Endothelial cell (in vitro differentiated cells): ENCODE measurements around the gene TKTL2. TPM values are rescaled to one million over a fixed set of nuclear protein-coding genes. Genes with fewer than 3 reads are reported as not detected.

Experiments used
- DNase-seq: peaks from one replicate; pipeline ENCODE4 v3.0.0; 2021; ENCODE audit warnings: low spot score
- H3K27ac Mint-ChIP-seq: one replicate; pipeline ENCODE4 v1.8.0; 2021; ENCODE audit warnings: mixed read lengths, inconsistent platforms; ENCODE audit not compliant: unreplicated experiment
- H3K27me3 Mint-ChIP-seq: one replicate; pipeline ENCODE4 v1.8.0; 2021; ENCODE audit warnings: mild to moderate bottlenecking, moderate library complexity, mixed read lengths, inconsistent platforms; ENCODE audit not compliant: unreplicated experiment
- H3K36me3 Mint-ChIP-seq: one replicate; pipeline ENCODE4 v1.8.0; 2021; ENCODE audit warnings: mild to moderate bottlenecking, low read depth, mixed read lengths, inconsistent platforms; ENCODE audit not compliant: unreplicated experiment
- H3K4me1 Mint-ChIP-seq: one replicate; pipeline ENCODE4 v1.8.0; 2021; ENCODE audit warnings: mild to moderate bottlenecking, mixed read lengths, inconsistent platforms; ENCODE audit not compliant: unreplicated experiment
- H3K4me3 Mint-ChIP-seq: one replicate; pipeline ENCODE4 v1.8.0; 2021; ENCODE audit warnings: mild to moderate bottlenecking, mixed read lengths, inconsistent platforms; ENCODE audit not compliant: unreplicated experiment
- H3K9me3 Mint-ChIP-seq: one replicate; pipeline ENCODE4 v1.8.0; 2021; ENCODE audit warnings: mixed read lengths, inconsistent platforms; ENCODE audit not compliant: unreplicated experiment
- total RNA-seq: library from RNA; stranded (reverse); fragmentation: NEBNext Ultra II Directional; extraction: Animal tissue kit (Norgen Biotek cat#: 25700); gene quantifications from one replicate; pipeline ENCODE4 v1.2.1, GENCODE V29; 2021; ENCODE audit not compliant: unreplicated experiment
- TF ChIP-seq, protein P1 (sequence below): fragments of 200-600 bp; sonication (generic); IDR thresholded peaks from one replicate; pipeline ENCODE4 v1.5.0; 2021; ENCODE audit warnings: antibody characterized with exemption; ENCODE audit not compliant: unreplicated experiment

Gene TKTL2
- total RNA-seq, 1 donor from 2014 or later, result not detected

DNA sequence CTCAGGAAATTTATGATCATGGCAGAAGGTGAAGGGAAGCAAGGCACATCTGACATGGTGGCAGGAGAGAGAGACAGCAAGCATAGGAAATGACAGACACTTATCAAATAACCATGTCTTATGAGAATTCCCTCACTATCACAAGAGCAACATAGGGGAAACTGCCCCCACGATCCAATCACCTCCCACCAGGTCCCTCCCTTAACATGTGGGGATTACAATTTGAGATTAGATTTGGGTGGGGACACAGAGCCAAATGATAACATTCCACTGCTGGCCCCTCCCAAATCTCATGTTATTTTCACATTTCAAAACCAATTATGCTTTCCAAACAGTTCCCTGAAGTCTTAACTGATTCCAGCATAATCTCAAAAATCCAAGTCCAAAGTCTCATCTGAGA, 12.8 kb upstream of the TKTL2 start:
- Mint-ChIP-seq H3K27me3 (peaks cover 2% of the 10 kb centered on the region), H3K9me3 (no peaks in the 10 kb centered on the region), H3K4me1 (no peaks in the 10 kb centered on the region), H3K27ac (no peak overlapping the region), H3K4me3 (no peak overlapping the region), H3K36me3 (no peaks in the 10 kb centered on the region)
- TF ChIP-seq, protein P1, sequence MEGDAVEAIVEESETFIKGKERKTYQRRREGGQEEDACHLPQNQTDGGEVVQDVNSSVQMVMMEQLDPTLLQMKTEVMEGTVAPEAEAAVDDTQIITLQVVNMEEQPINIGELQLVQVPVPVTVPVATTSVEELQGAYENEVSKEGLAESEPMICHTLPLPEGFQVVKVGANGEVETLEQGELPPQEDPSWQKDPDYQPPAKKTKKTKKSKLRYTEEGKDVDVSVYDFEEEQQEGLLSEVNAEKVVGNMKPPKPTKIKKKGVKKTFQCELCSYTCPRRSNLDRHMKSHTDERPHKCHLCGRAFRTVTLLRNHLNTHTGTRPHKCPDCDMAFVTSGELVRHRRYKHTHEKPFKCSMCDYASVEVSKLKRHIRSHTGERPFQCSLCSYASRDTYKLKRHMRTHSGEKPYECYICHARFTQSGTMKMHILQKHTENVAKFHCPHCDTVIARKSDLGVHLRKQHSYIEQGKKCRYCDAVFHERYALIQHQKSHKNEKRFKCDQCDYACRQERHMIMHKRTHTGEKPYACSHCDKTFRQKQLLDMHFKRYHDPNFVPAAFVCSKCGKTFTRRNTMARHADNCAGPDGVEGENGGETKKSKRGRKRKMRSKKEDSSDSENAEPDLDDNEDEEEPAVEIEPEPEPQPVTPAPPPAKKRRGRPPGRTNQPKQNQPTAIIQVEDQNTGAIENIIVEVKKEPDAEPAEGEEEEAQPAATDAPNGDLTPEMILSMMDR, result no peak
- DNase-seq, result no peak

DNA sequence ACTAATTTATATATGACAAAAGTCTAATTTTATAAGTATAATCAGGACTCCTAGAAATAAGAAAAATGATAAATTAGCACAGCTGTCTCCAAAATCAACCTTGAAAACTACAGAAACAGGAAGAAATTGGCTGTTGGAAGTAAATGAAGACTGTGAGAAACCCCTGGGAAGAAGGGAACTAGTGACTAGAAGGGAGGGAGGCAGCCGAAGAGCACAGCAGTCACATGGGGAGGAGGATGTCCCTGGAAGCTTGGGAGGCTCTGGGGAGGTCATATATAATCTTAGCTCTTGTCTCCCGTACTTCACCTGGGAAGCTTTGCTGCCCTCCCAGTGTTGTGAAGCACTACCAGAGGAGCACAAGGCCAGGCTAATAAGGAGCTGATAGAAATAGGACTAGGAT, 12.0 kb upstream of the TKTL2 start:
- Mint-ChIP-seq H3K27ac (no peak overlapping the region), H3K4me1 (no peaks in the 10 kb centered on the region), H3K9me3 (no peaks in the 10 kb centered on the region), H3K4me3 (no peak overlapping the region), H3K36me3 (no peaks in the 10 kb centered on the region), H3K27me3 (peaks cover 2% of the 10 kb centered on the region)
- DNase-seq, result no peak
- TF ChIP-seq, protein P1, result no peak

DNA sequence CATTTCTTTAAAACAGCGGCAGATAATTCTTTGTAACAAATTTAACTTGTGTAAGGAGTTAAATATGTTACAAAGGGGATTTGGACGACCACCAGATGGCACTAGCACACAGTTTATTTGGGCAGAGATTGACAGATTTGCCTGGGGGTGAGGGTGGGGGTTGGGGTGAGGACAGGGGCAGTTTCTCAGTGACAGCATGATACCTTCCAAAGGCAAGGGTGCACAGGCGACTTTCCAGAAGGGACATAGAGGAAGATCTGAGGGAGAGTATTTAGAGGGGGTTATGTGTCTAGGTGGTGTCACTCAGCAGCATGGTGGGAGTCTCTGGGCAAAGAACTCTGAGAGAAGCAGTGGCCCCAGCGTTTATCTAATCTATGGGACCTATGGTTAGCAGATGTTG, 11.4 kb upstream of the TKTL2 start:
- Mint-ChIP-seq H3K9me3 (no peaks in the 10 kb centered on the region), H3K27ac (no peak overlapping the region), H3K27me3 (peaks cover 2% of the 10 kb centered on the region), H3K4me3 (no peak overlapping the region), H3K4me1 (no peaks in the 10 kb centered on the region), H3K36me3 (no peaks in the 10 kb centered on the region)
- DNase-seq, result peak; percentile 54
- TF ChIP-seq, protein P1, result peak; percentile 62

DNA sequence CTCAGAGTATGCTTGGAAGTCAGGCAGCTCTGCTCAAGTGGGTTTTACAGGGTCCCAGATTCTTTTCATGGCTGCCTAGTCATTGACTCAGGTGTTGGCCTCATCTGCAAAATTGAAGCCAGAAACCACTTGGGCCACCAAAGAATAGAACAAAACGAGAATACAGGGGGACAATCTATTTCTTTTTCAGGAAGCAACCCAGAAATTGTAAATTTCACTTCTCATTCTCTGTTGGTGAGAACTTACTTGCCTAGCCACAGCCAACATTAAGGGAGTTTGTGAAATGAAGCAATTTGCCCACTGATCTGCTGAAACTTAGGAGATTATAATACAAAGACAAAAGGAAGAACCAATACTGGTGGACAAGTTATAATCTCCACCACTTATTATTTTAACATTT, 8.6 kb upstream of the TKTL2 start:
- Mint-ChIP-seq H3K9me3 (no peaks in the 10 kb centered on the region), H3K4me3 (no peak overlapping the region), H3K4me1 (no peaks in the 10 kb centered on the region), H3K27me3 (peaks cover 1% of the 10 kb centered on the region), H3K27ac (no peak overlapping the region), H3K36me3 (no peaks in the 10 kb centered on the region)
- no peak for DNase-seq
- TF ChIP-seq, protein P1, result no peak

DNA sequence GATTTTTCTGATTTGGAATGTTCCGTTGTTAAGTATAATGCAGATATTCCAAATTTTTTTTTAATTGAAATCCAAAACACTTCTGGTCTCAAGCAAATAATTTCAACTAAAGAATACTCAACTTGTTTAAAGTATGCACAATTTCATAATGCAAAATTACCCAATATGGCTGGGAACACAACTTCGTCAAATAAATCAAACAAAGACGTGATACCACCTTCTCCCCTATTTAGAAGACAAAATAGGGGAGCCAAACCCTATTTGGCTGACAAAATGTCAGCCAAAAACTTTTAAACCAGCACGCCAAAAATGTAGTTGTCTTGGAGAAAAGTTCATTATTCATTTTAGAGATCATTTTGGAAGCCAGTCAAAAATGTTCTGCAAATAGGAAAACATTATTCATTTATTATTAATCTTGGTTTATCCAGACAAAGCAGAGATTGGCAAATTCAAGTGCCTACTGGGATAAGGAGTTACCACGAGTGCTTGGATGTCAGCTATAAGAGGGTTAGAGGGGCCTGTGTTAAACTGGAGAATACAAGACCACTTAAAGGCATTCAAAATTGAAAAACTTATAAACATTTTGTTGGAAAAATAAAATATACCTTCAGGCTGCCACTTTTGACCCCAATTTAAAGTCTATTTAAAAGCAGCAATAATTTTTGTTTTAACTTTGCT, 3.3 kb upstream of the TKTL2 start:
- H3K4me1 Mint-ChIP-seq, result no peaks in the 10 kb centered on the region
- no peak overlapping the region for H3K4me3 Mint-ChIP-seq
- TF ChIP-seq, protein P1, result no peak
- DNase-seq, result no peak
- H3K27me3 Mint-ChIP-seq, result no peaks in the 10 kb centered on the region
- H3K36me3 Mint-ChIP-seq, result no peaks in the 10 kb centered on the region
- H3K27ac Mint-ChIP-seq, result no peak overlapping the region
- H3K9me3 Mint-ChIP-seq, result no peaks in the 10 kb centered on the region
